Spleen (tissue), 11 donors: Measurements from ENCODE around the gene TCP10L. TPM values are rescaled to one million over a fixed set of nuclear protein-coding genes. Genes with fewer than 3 reads are reported as not detected.

Experiments used
- DNase-seq: peaks from one replicate; pipeline ENCODE4 v3.0.0-alpha.2; 2020
- H3K27ac ChIP-seq, 8 donors: fragments of 200-600 bp; sonication (generic) in 7 of 8; 1 replicate in 4 of 8; 2 replicates in 4 of 8; pipeline versions ENCODE4 v1.5.0 to v1.8.0; 2016 to 2021; ENCODE audit warnings: inconsistent platforms in 4 of 8, mild to moderate bottlenecking in 4 of 8, moderate library complexity in 1 of 8
- H3K27me3 ChIP-seq, 7 donors: fragments of 200-600 bp; sonication (generic) in 6 of 7; replicated peaks in 1 of 7; 1 replicate in 4 of 7; 2 replicates in 3 of 7; pipeline versions ENCODE4 v1.5.0 to v1.8.0; 2016 to 2021; ENCODE audit warnings: inconsistent platforms in 3 of 7, mild to moderate bottlenecking in 1 of 7
- H3K36me3 ChIP-seq, 6 donors: fragments of 200-600 bp; sonication (generic) in 5 of 6; 1 replicate in 4 of 6; 2 replicates in 2 of 6; pipeline versions ENCODE4 v1.5.0 to v1.8.0; 2016 to 2021; ENCODE audit warnings: inconsistent platforms in 2 of 6
- H3K4me1 ChIP-seq, 6 donors: fragments of 200-600 bp; sonication (generic) in 5 of 6; 1 replicate in 3 of 6; 2 replicates in 3 of 6; pipeline versions ENCODE4 v1.5.0 to v1.8.0; 2016 to 2021; ENCODE audit warnings: inconsistent platforms in 3 of 6
- H3K4me3 ChIP-seq, 8 donors: fragments of 200-600 bp; sonication (generic) in 7 of 8; 1 replicate in 4 of 8; 2 replicates in 4 of 8; pipeline versions ENCODE4 v1.5.0 to v1.8.0; 2016 to 2021; ENCODE audit warnings: inconsistent platforms in 4 of 8, mild to moderate bottlenecking in 4 of 8, moderate library complexity in 2 of 8
- H3K9me3 ChIP-seq, 8 donors: fragments of 200-600 bp; sonication (generic) in 7 of 8; 1 replicate in 4 of 8; 2 replicates in 4 of 8; pipeline versions ENCODE4 v1.5.0 to v1.8.0; 2016 to 2021; ENCODE audit warnings: inconsistent platforms in 4 of 8
- POLR2A ChIP-seq, 3 donors: fragments of 450-650 bp; IDR thresholded peaks; one replicate each; pipeline ENCODE4 v1.5.1; 2017; ENCODE audit warnings: antibody characterized with exemption in 3 of 3, mild to moderate bottlenecking in 1 of 3
- POLR2AphosphoS5 ChIP-seq, 3 donors: sonication (generic); formaldehyde crosslinking; IDR thresholded peaks; one replicate each; pipeline ENCODE4 v1.5.1; 2017; ENCODE audit warnings: antibody characterized with exemption in 3 of 3
- WGBS, 5 donors: extraction: QIAGEN DNeasy Blood & Tissue Kit in 3 of 5; methylation state at CpG; one replicate each; pipeline versions ENCODE4 v1.1.5 to v1.1.7; 2013 to 2018; 5-methylcytosine and 5-hydroxymethylcytosine counted together
- intact Hi-C: fragments of 100-400 bp; cut with DNase I; formaldehyde crosslinking; loops from one replicate; pipeline ENCODE4 v1.15.0; 2023; ENCODE audit warnings: low total_unique reads
- polyA plus RNA-seq, 3 donors: library from polyadenylated mRNA; stranded (reverse); fragments of 200-250 nt; gene quantifications; one replicate each; pipeline ENCODE4 v1.2.1, GENCODE V29; 2013
- small RNA-seq, 4 donors: library from RNA; depleted of rRNA; stranded (forward); fragments of <200 nt; gene quantifications; one replicate each; pipeline ENCODE3, GENCODE V24; 2016
- total RNA-seq, 7 donors: library from RNA; depleted of rRNA in 3 of 7; stranded (reverse); fragments of >200 nt in 3 of 7; fragmentation: NEBNext Ultra II Directional in 4 of 7; extraction: Animal tissue kit (Norgen Biotek cat#: 25700) in 4 of 7; gene quantifications; one replicate each; pipeline versions ENCODE4 v1.1.0 to v1.2.1, GENCODE V29; 2016 to 2021
- TF ChIP-seq, protein P1 (sequence below), 11 experiments: fragments of 200-600 bp in 7 of 11; fragments of 450-650 bp in 4 of 11; sonication (generic) in 4 of 11; IDR thresholded peaks in 8 of 11; conservative IDR thresholded peaks in 3 of 11; 1 replicate in 7 of 11; 2 replicates in 4 of 11; pipeline versions ENCODE4 v1.4.0 to v1.8.0; 2016 to 2021; ENCODE audit warnings: antibody characterized with exemption in 11 of 11, inconsistent platforms in 4 of 11, mild to moderate bottlenecking in 1 of 11
- donor health status: healthy with polysubstance abuse.
- donor health status: DM: no; HTN: no; CAD: no; lungs with moderate emphysema.
- donor health status: DM: no; HTN: no; CAD: no.
- donor health status: Bipolar disorder and iron deficiency.
- donor health status: healthy.
- donor health status: DM: no; HTN: no; CAD: no.
- donor health status: DM: yes; HTN: yes; CAD: no.

TCP10L gene
- total and polyA plus RNA-seq, 10 donors, result 0.42 to 1.6 (median 0.64) TPM; not detected in 2

DNA sequence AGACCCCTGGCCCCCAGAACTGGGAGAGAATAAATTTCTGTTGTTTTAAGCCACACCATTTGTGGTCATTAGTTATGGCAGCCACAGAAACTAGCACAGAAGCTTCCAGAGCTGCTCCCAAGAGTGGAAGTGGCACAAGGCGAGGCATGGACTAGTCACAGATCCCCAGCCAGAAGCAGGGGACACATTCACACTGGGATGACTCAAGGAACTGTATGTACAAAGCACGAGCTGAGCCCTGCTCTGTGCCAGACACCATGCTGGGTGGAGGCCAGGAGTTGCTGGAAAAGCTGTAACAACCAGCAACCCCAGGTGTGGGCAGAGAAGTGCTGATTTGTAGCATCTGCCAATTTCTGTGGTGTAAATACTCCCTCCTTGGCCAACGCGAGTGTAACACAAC lies 55.6 kb downstream of the TCP10L start:
- no peak overlapping the region for H3K27ac ChIP-seq
- H3K36me3 ChIP-seq, result no peaks in the 10 kb centered on the region
- TF ChIP-seq, protein P1, sequence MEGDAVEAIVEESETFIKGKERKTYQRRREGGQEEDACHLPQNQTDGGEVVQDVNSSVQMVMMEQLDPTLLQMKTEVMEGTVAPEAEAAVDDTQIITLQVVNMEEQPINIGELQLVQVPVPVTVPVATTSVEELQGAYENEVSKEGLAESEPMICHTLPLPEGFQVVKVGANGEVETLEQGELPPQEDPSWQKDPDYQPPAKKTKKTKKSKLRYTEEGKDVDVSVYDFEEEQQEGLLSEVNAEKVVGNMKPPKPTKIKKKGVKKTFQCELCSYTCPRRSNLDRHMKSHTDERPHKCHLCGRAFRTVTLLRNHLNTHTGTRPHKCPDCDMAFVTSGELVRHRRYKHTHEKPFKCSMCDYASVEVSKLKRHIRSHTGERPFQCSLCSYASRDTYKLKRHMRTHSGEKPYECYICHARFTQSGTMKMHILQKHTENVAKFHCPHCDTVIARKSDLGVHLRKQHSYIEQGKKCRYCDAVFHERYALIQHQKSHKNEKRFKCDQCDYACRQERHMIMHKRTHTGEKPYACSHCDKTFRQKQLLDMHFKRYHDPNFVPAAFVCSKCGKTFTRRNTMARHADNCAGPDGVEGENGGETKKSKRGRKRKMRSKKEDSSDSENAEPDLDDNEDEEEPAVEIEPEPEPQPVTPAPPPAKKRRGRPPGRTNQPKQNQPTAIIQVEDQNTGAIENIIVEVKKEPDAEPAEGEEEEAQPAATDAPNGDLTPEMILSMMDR (IDR thresholded peaks at IDR 0.05 in 8 of 11, conservative IDR thresholded peaks at IDR 0.05 in 3 of 11), result no peak
- TF ChIP-seq POLR2A (IDR thresholded peaks at IDR 0.05) (no peak), POLR2AphosphoS5 (IDR thresholded peaks at IDR 0.05) (no peak)
- no peak for DNase-seq
- H3K4me3 ChIP-seq, result no peak overlapping the region
- peaks cover 0 to 12% (median 4%) of the 10 kb centered on the region in 6 donors for H3K4me1 ChIP-seq
- H3K9me3 ChIP-seq, result no peaks in the 10 kb centered on the region
- H3K27me3 ChIP-seq, result no peaks in the 10 kb centered on the region
- 67 to 92% (median 82%) methylated on average over 4 of the region's 4 CpGs for WGBS, 5 donors
- intact Hi-C loops, result no loop called here

DNA sequence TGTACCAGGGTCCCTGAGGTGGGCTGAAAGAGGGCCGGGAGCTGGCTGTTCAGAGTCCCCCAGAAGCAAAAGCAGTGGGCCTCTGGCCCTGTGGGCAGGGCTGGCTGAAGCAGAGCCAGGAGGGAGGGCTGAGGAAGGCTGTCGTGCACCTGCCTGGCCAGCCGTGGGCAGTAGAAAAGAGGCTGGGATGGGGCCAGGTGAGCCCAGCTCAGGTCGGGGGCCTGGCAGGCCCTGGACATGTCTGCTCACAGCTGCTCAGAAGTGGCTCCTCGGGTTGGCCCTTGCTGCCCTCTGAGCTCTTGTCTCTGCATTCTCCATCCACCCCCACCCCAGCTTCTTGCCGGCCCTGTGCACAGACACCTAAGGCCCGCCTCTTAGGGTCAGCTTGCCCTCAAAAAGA lies 60.0 kb downstream of the TCP10L start:
- DNase-seq, result no peak
- no peaks in the 10 kb centered on the region for H3K9me3 ChIP-seq
- peaks cover 8 to 56% (median 31%) of the 10 kb centered on the region in 6 donors for H3K4me1 ChIP-seq
- WGBS, 5 donors, result 75 to 89% (median 86%) methylated on average over 7 of the region's 7 CpGs
- TF ChIP-seq POLR2AphosphoS5 (IDR thresholded peaks at IDR 0.05) (no peak), POLR2A (IDR thresholded peaks at IDR 0.05) (no peak)
- TF ChIP-seq, protein P1 (IDR thresholded peaks at IDR 0.05 in 8 of 11, conservative IDR thresholded peaks at IDR 0.05 in 3 of 11), result no peak
- intact Hi-C loops, result no loop called here
- H3K27me3 ChIP-seq, result no peaks in the 10 kb centered on the region
- no peaks in the 10 kb centered on the region for H3K36me3 ChIP-seq
- H3K4me3 ChIP-seq, result no peak overlapping the region
- H3K27ac ChIP-seq, result peak overlapping the region in 6 of 8 donors; percentile 70 to 82 (median 78)

DNA sequence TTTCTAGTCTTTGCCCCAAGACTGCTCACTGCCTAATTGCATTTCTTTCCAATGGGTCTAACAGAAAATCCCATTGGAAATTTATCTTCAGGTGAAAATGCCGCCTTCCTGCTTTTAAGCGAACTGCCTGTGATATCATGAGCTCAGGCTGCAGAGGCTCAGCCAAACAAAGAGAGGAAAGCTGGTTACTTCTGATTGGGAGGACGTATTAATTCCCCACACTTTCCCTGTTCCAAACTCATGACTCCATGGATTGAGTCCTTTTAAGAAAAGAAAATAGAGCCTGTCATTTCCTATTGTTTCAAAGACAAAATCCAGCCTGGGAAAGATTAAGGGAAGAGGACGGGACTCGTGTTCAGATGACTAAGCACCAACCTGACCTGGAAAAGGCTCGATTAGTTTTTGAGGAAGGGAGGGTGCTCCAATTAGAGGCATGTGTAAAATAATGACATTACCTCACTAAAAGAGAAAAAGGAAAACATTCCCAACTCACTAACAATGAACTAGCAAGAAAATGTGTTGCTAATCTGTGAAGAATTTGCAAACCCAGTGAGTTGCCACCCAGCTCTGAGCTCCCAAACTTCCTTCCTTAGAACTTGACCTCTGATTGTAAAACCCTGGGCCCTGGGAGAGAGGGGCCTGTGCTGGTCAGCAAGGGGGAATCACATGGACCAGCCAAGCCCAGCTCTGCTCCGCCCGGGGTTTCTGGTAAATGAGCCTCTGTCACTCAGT lies 61.2 kb downstream of the TCP10L start:
- intact Hi-C loops, result no loop called here
- Histone ChIP-seq H3K36me3 (no peaks in the 10 kb centered on the region), H3K4me1 (peaks cover 8 to 64% (median 32%) of the 10 kb centered on the region in 6 donors), H3K27me3 (no peaks in the 10 kb centered on the region), H3K4me3 (no peak overlapping the region), H3K9me3 (peaks cover 0 to under 1% (median 0%) of the 10 kb centered on the region in 8 donors), H3K27ac (peak overlapping the region; percentile 14 to 82 (median 78))
- 57 to 76% (median 65%) methylated on average over 8 of the region's 8 CpGs for WGBS, 5 donors
- DNase-seq, result no peak
- TF ChIP-seq POLR2A (IDR thresholded peaks at IDR 0.05) (no peak), POLR2AphosphoS5 (IDR thresholded peaks at IDR 0.05) (peak in 1 of 3 donors; percentile 42)

Small RNA genes lying within 50 kb of the gene (small RNA-seq; reads per million reads assigned to genes)
- 0 reads per million in 4 donors for gene RF00438
- gene RNA5SP490, result 0 reads per million in 4 donors

Other genes with a start within 250 kb of the TCP10L start
- gene URB1, start 192.5 kb downstream of the TCP10L start, total RNA-seq, result 10 to 100 TPM; 11.6 to 20.8 (median 12.4) TPM
- gene URB1, start 192.5 kb downstream of the TCP10L start, polyA plus RNA-seq, result 1 to 10 TPM; 2.0 to 3.6 (median 2.5) TPM
- 10 to 100 TPM; 19.3 to 39.4 (median 28.7) TPM for gene EVA1C, start 172.8 kb downstream of the TCP10L start, total RNA-seq
- 10 to 100 TPM; 11.9 to 18.2 (median 16.2) TPM for gene EVA1C, start 172.8 kb downstream of the TCP10L start, polyA plus RNA-seq
- 10 to 100 TPM; 22.4 to 30.4 (median 27.0) TPM for gene CFAP298, start 26.9 kb upstream of the TCP10L start, total RNA-seq
- gene CFAP298, start 26.9 kb upstream of the TCP10L start, polyA plus RNA-seq, result 10 to 100 TPM; 28.7 to 34.6 (median 32.3) TPM
- 10 to 100 TPM; 17.4 to 30.3 (median 23.1) TPM for gene SYNJ1, start 142.5 kb upstream of the TCP10L start, total RNA-seq
- 1 to 10 TPM; 3.3 to 5.3 (median 3.7) TPM for gene SYNJ1, start 142.5 kb upstream of the TCP10L start, polyA plus RNA-seq
- gene PAXBP1, start 186.2 kb upstream of the TCP10L start, total RNA-seq, result 10 to 100 TPM; 37.7 to 80.0 (median 43.5) TPM
- gene PAXBP1, start 186.2 kb upstream of the TCP10L start, polyA plus RNA-seq, result 10 to 100 TPM; 18.9 to 26.4 (median 20.6) TPM